Activated CD4-positive, alpha-beta memory T cell treated with anti-CD3 and anti-CD28 coated beads for 36 hours (primary cell): ENCODE data around the gene TTLL1. TPM values are rescaled to one million over a fixed set of nuclear protein-coding genes. Genes with fewer than 3 reads are reported as not detected.
A peak's percentile ranks its signal among the peaks of the same experiment; 100 is the strongest.

Experiments
- CTCF ChIA-PET: fragments of 350-600 bp; sonication (Branson Sonifier 250); formaldehyde crosslinking; loops from one replicate; lab custom pipeline; 2021; ENCODE audit warnings: antibody characterized with exemption, inconsistent platforms; lab: Charles Lee
- POLR2A ChIA-PET: fragments of 350-600 bp; sonication (Branson Sonifier 250); formaldehyde crosslinking; loops from one replicate; lab custom pipeline; 2021; ENCODE audit warnings: antibody characterized with exemption; lab: Charles Lee
- DNase-seq: peaks from one replicate; pipeline ENCODE4 v3.0.0-alpha.2; 2020
- H3K27ac Mint-ChIP-seq: one replicate; pipeline ENCODE4 v1.8.0; 2021; ENCODE audit warnings: mixed read lengths
- H3K27me3 Mint-ChIP-seq: one replicate; pipeline ENCODE4 v1.8.0; 2021; ENCODE audit warnings: mixed read lengths
- H3K36me3 Mint-ChIP-seq: one replicate; pipeline ENCODE4 v1.8.0; 2021; ENCODE audit warnings: mixed read lengths
- H3K4me1 Mint-ChIP-seq: one replicate; pipeline ENCODE4 v1.8.0; 2021; ENCODE audit warnings: low read depth, mixed read lengths
- H3K4me3 Mint-ChIP-seq: one replicate; pipeline ENCODE4 v1.8.0; 2021; ENCODE audit warnings: mild to moderate bottlenecking, mixed read lengths
- H3K9me3 Mint-ChIP-seq: one replicate; pipeline ENCODE4 v1.8.0; 2021; ENCODE audit warnings: mixed read lengths
- intact Hi-C: fragments of 100-400 bp; cut with micrococcal nuclease; formaldehyde crosslinking; loops from one replicate; pipeline ENCODE4 v1.15.1; 2023
- total RNA-seq, 2 experiments: library from RNA; stranded (reverse); gene quantifications; one replicate each; pipeline ENCODE4 v1.2.3, GENCODE V29; 2021

TTLL1 gene
- total RNA-seq, 2 experiments from 2014 or later = 6.1 to 6.7 TPM

DNA sequence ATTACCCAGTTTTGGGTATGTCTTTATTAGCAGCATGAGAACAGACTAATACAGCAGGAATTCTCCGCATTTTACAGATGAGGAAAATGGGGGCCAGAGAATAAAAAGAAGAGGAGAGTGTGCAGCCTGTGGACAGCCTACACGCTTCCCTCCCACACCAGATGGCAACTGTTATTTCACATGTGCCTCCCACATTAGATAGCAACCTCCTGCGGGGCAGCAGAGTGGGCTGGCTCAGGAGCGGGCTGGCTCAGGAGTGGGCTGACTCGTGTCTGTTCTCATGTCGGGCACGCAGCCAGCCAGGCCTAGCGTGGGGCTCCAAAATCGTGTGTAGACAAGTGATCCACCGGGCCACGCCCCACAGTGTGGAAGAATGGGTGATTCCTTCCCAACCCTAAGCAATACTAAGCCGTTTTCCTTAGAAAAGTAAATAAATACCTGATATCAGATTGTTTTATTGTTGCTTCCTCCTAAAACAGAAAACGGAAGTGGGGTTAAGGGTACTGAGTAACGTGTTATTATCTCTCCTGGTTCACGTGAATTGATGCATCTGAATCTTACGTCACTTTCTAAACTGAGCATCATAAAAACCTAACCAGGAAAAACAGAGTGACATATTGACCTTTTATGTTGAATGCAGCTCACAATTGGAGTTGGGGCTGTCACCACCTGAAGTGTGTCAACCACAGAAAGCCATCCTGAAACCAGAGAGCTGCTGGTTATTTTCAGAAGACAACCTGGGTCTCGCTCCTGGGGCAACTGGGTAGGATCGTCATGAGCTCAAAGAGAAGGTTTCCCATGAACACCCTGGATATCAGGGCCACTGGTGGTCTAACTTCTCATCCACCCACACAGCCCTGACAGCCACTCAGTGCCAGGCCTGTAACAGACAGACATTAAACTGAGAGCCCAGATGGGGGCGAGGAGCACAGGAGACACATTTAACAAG, 3.3 kb downstream of the TTLL1 start:
- Mint-ChIP-seq H3K36me3 (no peaks in the 10 kb centered on the region), H3K4me3 (no peak overlapping the region), H3K27ac (no peak overlapping the region), H3K9me3 (no peaks in the 10 kb centered on the region), H3K27me3 (no peaks in the 10 kb centered on the region), H3K4me1 (peaks cover 20% of the 10 kb centered on the region)
- POLR2A ChIA-PET = interaction anchor here (1.1 kb wide), 1 partner anchor 41 kb away, joined by 3 read pairs; no protein-coding TSS in a partner anchor
- intact Hi-C loops = loop anchor here (5.0 kb wide), 1 partner anchor 66 kb away; the partner anchor contains the start of gene TSPO
- CTCF ChIA-PET = interaction anchor here (0.9 kb wide), 1 partner anchor 218 kb away, joined by 3 read pairs; no protein-coding TSS in a partner anchor
- DNase-seq = peak; percentile 23

DNA sequence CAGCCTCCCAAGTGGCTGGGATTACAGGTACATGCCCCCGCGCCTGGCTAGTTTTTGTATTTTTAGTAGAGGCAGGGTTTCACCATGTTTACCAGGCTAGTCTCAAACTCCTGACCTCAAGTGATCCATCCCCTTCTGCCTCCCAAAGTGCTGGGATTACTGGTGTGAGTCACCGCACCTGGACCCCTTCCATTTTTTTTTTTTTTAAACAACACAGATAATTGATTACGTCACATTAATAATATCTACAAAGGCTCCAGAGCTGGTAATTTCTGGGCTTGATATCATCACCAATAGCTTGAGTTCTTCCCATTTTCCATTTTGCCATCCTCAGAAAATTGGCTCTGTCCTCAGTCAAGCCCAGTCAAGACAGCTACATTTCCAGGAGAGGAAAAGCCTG, 7.2 kb downstream of the TTLL1 start:
- POLR2A ChIA-PET = no interaction called here
- CTCF ChIA-PET = interaction anchor here (0.8 kb wide), 1 partner anchor 8 kb away, joined by 3 read pairs; no protein-coding TSS in a partner anchor
- intact Hi-C loops = no loop called here
- Mint-ChIP-seq H3K27ac (no peak overlapping the region), H3K36me3 (no peaks in the 10 kb centered on the region), H3K9me3 (no peaks in the 10 kb centered on the region), H3K27me3 (no peaks in the 10 kb centered on the region), H3K4me3 (no peak overlapping the region), H3K4me1 (peaks cover 7% of the 10 kb centered on the region)
- DNase-seq = no peak

DNA sequence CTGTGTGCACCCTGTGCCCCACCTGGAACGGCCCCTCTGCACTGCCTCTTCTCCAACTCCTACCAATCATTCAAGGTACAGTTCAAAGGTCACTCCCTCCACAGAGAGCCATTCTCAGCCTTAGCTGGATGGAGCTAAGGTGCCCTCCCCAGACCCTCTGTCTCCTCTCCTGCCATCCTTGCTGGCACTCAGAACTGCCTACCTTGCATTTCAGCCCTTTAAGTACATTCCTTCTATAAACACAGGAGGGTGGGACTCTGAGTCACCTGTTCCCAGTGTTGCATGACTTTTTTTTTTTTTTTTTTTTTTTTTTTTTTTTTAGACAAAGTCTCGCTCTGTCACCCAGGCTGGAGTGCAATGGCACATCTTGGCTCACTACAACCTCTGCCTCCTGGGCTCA, 8.6 kb downstream of the TTLL1 start:
- no peak for DNase-seq
- Mint-ChIP-seq H3K4me1 (no peaks in the 10 kb centered on the region), H3K4me3 (no peak overlapping the region), H3K27ac (no peak overlapping the region), H3K9me3 (no peaks in the 10 kb centered on the region), H3K36me3 (no peaks in the 10 kb centered on the region), H3K27me3 (no peaks in the 10 kb centered on the region)
- intact Hi-C loops = no loop called here
- ChIA-PET POLR2A (no interaction called here), CTCF (no interaction called here)

DNA sequence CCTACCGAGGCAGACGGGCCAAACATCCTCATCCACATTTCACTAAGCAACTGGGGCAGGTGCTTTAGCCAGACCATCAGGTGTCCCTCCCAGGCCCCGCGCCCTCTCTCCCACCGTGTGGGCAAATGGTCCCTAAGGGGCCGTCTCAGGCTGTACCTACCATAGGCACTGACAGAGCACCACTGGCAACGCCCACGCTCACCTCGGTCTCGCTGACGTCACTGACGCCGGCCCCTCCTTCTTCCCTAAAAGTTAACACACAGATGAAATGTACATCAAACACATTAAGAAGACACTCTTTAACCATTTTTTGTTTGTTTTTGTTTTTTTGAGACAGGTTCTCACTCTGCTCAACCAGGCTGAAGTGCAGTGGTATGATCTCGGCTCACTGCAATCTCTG, 9.4 kb downstream of the TTLL1 start:
- no peaks in the 10 kb centered on the region for H3K27me3 Mint-ChIP-seq
- intact Hi-C loops = no loop called here

DNA sequence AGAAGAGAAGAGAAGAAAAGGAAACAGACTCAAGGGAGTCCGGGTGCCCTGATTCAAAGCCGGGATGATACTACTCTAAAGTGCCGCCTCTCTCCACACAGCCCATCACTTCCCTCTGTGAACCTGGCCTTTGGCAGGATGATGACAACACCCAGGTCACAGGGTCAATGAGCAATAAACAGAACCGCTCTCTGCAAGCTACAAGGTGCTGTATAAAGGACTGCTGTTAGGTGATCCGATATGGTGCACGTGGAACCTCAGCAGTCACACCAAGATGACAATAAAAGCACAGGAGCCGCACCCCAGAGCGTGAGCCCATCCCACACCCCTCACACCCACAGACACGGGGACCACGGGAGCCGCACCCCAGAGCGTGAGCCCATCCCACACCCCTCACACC, 10.7 kb downstream of the TTLL1 start:
- no peak overlapping the region for H3K27ac Mint-ChIP-seq
- DNase-seq = no peak
- intact Hi-C loops = no loop called here
- H3K9me3 Mint-ChIP-seq = no peaks in the 10 kb centered on the region
- no peaks in the 10 kb centered on the region for H3K27me3 Mint-ChIP-seq
- no peak overlapping the region for H3K4me3 Mint-ChIP-seq
- no peaks in the 10 kb centered on the region for H3K4me1 Mint-ChIP-seq
- no peaks in the 10 kb centered on the region for H3K36me3 Mint-ChIP-seq
- ChIA-PET POLR2A (no interaction called here), CTCF (no interaction called here)

More for the DNA sequence above, 9.4 kb downstream of the TTLL1 start:
- POLR2A ChIA-PET = no interaction called here
- Mint-ChIP-seq H3K27ac (no peak overlapping the region), H3K4me3 (no peak overlapping the region), H3K4me1 (no peaks in the 10 kb centered on the region), H3K9me3 (no peaks in the 10 kb centered on the region), H3K36me3 (no peaks in the 10 kb centered on the region)
- CTCF ChIA-PET = no interaction called here
- DNase-seq = no peak

DNA sequence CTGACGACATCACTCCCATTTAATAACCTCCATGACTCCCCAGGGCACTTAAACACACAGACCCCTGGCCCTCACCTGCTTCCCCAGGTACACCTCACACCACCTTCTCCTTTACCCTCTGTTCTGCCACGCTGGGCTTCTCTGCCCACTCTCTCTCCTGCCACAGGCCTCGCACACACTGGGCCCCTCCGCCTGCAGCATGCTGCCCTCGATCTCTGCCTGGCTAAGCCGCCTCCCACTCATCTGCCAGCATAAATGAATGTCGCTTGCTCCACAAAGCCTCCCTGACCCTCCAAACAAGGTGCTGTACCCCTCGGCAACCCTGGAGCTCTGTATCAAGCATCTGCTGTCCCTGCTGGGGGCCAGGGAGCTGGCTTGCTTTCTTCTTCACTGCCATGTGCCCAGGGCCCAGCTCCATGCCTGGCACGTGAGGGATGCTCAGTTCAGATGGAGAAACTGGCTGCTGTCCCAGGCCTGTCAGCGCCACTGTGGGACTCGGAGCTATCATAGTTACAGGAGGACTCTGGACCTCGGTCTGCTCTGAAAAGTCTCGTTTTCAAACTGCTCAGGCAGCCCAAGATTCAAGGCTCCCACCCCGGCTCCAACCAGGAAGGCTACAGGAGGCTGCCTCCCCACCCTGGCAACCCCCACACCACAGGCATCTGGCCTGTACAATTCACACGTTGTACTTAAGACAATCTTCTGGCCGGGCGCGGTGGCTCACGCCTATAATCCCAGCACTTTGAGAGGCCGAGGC, 11.9 kb downstream of the TTLL1 start:
- H3K4me3 Mint-ChIP-seq = no peak overlapping the region
- no peaks in the 10 kb centered on the region for H3K9me3 Mint-ChIP-seq
- DNase-seq = no peak
- no peaks in the 10 kb centered on the region for H3K36me3 Mint-ChIP-seq
- ChIA-PET CTCF (interaction anchor here (1.2 kb wide), 1 partner anchor 17 kb away, joined by 5 read pairs; no protein-coding TSS in a partner anchor), POLR2A (no interaction called here)
- H3K27me3 Mint-ChIP-seq = no peaks in the 10 kb centered on the region
- H3K4me1 Mint-ChIP-seq = no peaks in the 10 kb centered on the region
- intact Hi-C loops = no loop called here
- H3K27ac Mint-ChIP-seq = no peak overlapping the region

DNA sequence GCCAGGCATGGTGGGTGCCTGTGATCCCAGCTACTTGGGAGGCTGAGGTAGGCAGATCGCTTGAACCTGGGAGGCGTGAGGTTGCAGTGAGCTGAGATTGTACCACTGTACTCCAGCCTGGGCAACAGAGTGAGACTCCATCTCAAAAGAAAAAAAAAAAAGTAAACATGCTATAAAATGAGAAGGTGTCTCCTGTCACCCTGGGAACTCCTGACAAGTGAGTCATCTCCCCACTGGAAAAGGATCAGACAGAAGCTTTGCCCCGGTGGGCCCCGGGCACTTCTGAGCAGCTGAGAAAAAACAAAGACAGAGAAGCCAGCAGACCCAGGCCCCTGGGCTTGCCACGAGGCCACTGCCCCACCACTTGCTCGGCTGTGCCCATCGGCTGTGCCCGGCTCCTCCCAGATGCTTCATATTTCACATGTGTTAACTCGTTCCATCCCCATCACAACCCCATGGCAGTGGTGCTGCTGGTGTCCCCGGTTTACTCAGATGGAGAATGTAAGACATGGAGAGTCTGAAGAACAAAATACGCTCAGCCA, 22.3 kb downstream of the TTLL1 start:
- no peaks in the 10 kb centered on the region for H3K27me3 Mint-ChIP-seq
- ChIA-PET POLR2A (interaction anchor here (0.6 kb wide), 1 partner anchor 65 kb away, joined by 3 read pairs; no protein-coding TSS in a partner anchor), CTCF (no interaction called here)
- H3K4me1 Mint-ChIP-seq = no peaks in the 10 kb centered on the region
- no peak overlapping the region for H3K27ac Mint-ChIP-seq
- no peaks in the 10 kb centered on the region for H3K9me3 Mint-ChIP-seq
- H3K36me3 Mint-ChIP-seq = peaks cover 9% of the 10 kb centered on the region
- no peak for DNase-seq
- no peak overlapping the region for H3K4me3 Mint-ChIP-seq
- intact Hi-C loops = no loop called here

DNA sequence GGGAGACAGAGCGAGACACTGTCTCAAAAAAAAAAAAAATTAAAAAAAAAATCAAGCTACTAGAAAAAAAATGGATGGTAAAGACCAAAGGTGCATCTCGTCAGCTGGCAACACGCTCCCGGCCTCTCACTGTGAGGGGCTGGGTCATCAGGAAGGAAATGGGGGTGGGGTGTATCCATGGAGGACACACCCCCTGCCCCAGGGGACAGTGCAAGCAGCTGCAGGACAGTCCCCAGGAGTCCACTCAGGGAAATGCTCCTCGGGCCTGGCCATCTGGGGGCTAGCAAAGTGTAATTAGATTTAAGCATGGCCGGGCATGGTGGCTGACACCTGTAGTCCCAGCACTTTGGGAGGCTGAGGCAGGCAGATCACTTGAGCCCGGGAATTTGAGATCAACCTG, 23.1 kb downstream of the TTLL1 start:
- Mint-ChIP-seq H3K36me3 (peaks cover 11% of the 10 kb centered on the region), H3K9me3 (no peaks in the 10 kb centered on the region), H3K4me3 (no peak overlapping the region), H3K27ac (no peak overlapping the region), H3K4me1 (no peaks in the 10 kb centered on the region), H3K27me3 (no peaks in the 10 kb centered on the region)
- intact Hi-C loops = no loop called here
- DNase-seq = no peak
- ChIA-PET POLR2A (interaction anchor here (0.6 kb wide), 1 partner anchor 156 kb away, joined by 3 read pairs; no protein-coding TSS in a partner anchor), CTCF (interaction anchor here (0.7 to 0.8 kb wide), 3 partner anchors 9 to 201 kb away, joined by 3 to 4 read pairs (median 3); no protein-coding TSS in a partner anchor)

DNA sequence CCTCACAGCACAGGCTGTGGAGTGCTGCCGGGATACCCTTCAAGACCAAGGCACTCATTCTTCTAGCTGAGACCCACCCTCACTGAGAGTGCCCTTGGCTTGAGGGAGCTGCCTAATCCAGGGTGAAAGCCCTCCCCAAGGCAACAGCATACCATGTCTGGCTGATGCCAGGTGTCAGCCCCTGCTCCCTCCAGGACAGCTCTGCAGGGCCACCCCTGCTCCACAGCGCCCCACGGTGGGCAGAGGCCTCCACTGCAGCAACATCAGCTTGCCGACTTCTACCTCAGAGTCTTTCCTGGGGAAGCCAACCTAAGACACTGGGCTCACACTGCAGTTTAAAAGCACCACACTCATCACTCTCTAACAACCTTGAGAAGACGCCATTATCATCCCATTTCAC, 29.0 kb downstream of the TTLL1 start:
- intact Hi-C loops = loop anchor here (1.0 kb wide), 1 partner anchor 280 kb away; no protein-coding TSS in a partner anchor
- H3K27me3 Mint-ChIP-seq = no peaks in the 10 kb centered on the region
- peaks cover 13% of the 10 kb centered on the region for H3K36me3 Mint-ChIP-seq
- no peak overlapping the region for H3K4me3 Mint-ChIP-seq
- CTCF ChIA-PET = interaction anchor here (0.5 to 1.7 kb wide), 18 partner anchors 10 to 439 kb away, joined by 3 to 11 read pairs (median 3); no protein-coding TSS in a partner anchor
- H3K9me3 Mint-ChIP-seq = no peaks in the 10 kb centered on the region
- peak; percentile 71 for DNase-seq
- no peak overlapping the region for H3K27ac Mint-ChIP-seq
- H3K4me1 Mint-ChIP-seq = no peaks in the 10 kb centered on the region
- POLR2A ChIA-PET = no interaction called here

DNA sequence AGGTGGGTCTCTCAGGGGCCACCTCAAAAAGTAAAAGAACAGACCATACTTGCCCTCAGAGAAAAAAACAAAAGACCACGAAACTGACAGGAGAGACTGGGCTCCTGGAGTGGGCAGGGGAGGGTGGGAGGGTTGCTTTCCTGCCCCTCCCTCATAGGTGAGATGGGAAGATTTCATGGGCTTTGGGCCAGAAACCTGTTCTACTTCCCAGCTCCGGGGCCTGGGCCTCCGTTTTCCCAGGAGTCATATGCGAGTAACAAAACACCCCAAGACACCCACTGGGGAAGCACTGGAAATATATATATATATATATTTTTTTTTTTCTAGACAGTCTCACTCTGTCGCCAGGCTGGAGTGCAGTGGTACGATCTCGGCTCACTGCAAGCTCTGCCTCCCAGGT, 31.6 kb downstream of the TTLL1 start:
- no peak for DNase-seq
- POLR2A ChIA-PET = no interaction called here
- intact Hi-C loops = no loop called here
- Mint-ChIP-seq H3K36me3 (peaks cover 8% of the 10 kb centered on the region), H3K4me1 (no peaks in the 10 kb centered on the region), H3K27ac (no peak overlapping the region), H3K9me3 (no peaks in the 10 kb centered on the region), H3K4me3 (no peak overlapping the region), H3K27me3 (no peaks in the 10 kb centered on the region)
- CTCF ChIA-PET = interaction anchor here (0.6 kb wide), 1 partner anchor 33 kb away, joined by 3 read pairs; no protein-coding TSS in a partner anchor

DNA sequence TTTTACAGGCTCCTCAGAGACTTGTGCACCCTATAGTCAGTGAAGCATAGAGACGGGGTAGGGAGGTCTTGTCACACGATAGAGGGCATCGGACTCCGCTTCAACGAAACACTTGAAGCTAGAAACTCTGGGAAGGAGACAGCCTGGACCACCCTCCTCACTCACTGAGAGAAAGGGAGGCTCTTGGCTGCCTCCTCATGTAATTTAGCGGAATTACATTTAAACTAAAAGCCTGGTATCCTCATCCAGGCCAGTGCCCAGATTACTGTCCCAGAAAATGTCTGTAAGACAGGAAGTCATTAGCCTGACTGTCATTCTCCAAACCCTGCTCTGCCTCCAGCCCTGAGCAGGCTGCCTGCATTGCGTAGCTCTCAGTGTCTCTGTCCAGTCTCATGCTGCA, 36.0 kb downstream of the TTLL1 start:
- CTCF ChIA-PET = interaction anchor here (1.5 kb wide), 1 partner anchor 274 kb away, joined by 3 read pairs; no protein-coding TSS in a partner anchor
- no peak for DNase-seq
- no peak overlapping the region for H3K27ac Mint-ChIP-seq
- H3K36me3 Mint-ChIP-seq = peaks cover 2% of the 10 kb centered on the region
- no peaks in the 10 kb centered on the region for H3K4me1 Mint-ChIP-seq
- POLR2A ChIA-PET = no interaction called here
- no peak overlapping the region for H3K4me3 Mint-ChIP-seq
- no peaks in the 10 kb centered on the region for H3K27me3 Mint-ChIP-seq
- H3K9me3 Mint-ChIP-seq = no peaks in the 10 kb centered on the region
- intact Hi-C loops = no loop called here
